HG03565 (cell line): ENCODE results near the gene POC1B.

Source experiments
- ATAC-seq: cut with Tn5 transposase; IDR thresholded peaks from one replicate; pipeline ENCODE4 v1.9.1; 2021; ENCODE audit warnings: mild to moderate bottlenecking, moderate library complexity; ENCODE audit not compliant: unreplicated experiment

The POC1B gene

GRCh38 chr12:89390802-89391673 is 134.8 kb downstream of the POC1B start:
- no peak for ATAC-seq

- ATAC-seq: peak; percentile 49
Measured at GRCh38 chr12:89389755-89390661, 135.8 kb downstream of the POC1B start.

- ATAC-seq: no peak
Measured at GRCh38 chr12:89386138-89386537, 139.7 kb downstream of the POC1B start.

GRCh38 chr12:89384807-89385206 is 141.0 kb downstream of the POC1B start:
- no peak for ATAC-seq

GRCh38 chr12:89384050-89384758 is 141.6 kb downstream of the POC1B start:
- ATAC-seq: no peak

GRCh38 chr12:89383235-89384049 is 142.4 kb downstream of the POC1B start:
- no peak for ATAC-seq

- no peak for ATAC-seq
Measured at GRCh38 chr12:89382328-89382727, 143.5 kb downstream of the POC1B start.

GRCh38 chr12:89379839-89380467 is 145.9 kb downstream of the POC1B start:
- ATAC-seq: no peak

- no peak for ATAC-seq
Measured at GRCh38 chr12:89379148-89379838, 146.6 kb downstream of the POC1B start.

GRCh38 chr12:89376844-89377243 is 149.0 kb downstream of the POC1B start:
- no peak for ATAC-seq

GRCh38 chr12:89376202-89376529 is 149.7 kb downstream of the POC1B start:
- no peak for ATAC-seq

GRCh38 chr12:89373763-89374572 is 151.9 kb downstream of the POC1B start:
- ATAC-seq: no peak

GRCh38 chr12:89372584-89373370 is 153.1 kb downstream of the POC1B start:
- ATAC-seq: no peak

GRCh38 chr12:89370850-89371249 is 155.0 kb downstream of the POC1B start:
- ATAC-seq: no peak

- no peak for ATAC-seq
Measured at GRCh38 chr12:89370421-89370831, 155.4 kb downstream of the POC1B start.
